A673 (cell line): ENCODE measurements around the gene PYGM.

Source experiments
- CTCF ChIP-seq: fragments of 300-800, 200-600 bp; sonication (generic); conservative IDR thresholded peaks from 2 replicates; pipeline ENCODE4 v1.5.1; 2017; ENCODE audit warnings: low read depth, mild to moderate bottlenecking, antibody characterized with exemption, low read length, moderate library complexity, mixed read lengths
- EZH2 ChIP-seq: fragments of 200-600 bp; sonication (generic); IDR thresholded peaks from 2 replicates; pipeline ENCODE4 v1.6.1; 2017; ENCODE audit warnings: borderline replicate concordance, low read depth, mild to moderate bottlenecking, mixed read lengths, antibody characterized with exemption, low read length; ENCODE audit not compliant: poor library complexity, severe bottlenecking

GRCh38 chr11:64755681-64756361 is 4.0 kb downstream of the PYGM start:
- TF ChIP-seq CTCF (no peak), EZH2 (no peak)
